SKM-1 treated with dmso at 0.1 percent for 144 hours (cell line): ENCODE measurements around the gene NLK.

Source experiments
- DNase-seq: peaks from one replicate; lab custom pipeline; 2025; ENCODE audit not compliant: unreplicated experiment; lab: John Stamatoyannopoulos, UW

The NLK gene

GRCh38 chr17:28110184-28110583, 67.7 kb downstream of the NLK start:
- no peak for DNase-seq

GRCh38 chr17:28112181-28112580, 69.7 kb downstream of the NLK start:
- no peak for DNase-seq

- DNase-seq = no peak
Measured at GRCh38 chr17:28112606-28113005, 70.1 kb downstream of the NLK start.

GRCh38 chr17:28113269-28113668, 70.8 kb downstream of the NLK start:
- DNase-seq = no peak

- DNase-seq = no peak
Measured at GRCh38 chr17:28115046-28115445, 72.6 kb downstream of the NLK start.

- DNase-seq = no peak
Measured at GRCh38 chr17:28117304-28117703, 74.8 kb downstream of the NLK start.

GRCh38 chr17:28118362-28118761, 75.9 kb downstream of the NLK start:
- no peak for DNase-seq

- DNase-seq = no peak
Measured at GRCh38 chr17:28119046-28119445, 76.6 kb downstream of the NLK start.

GRCh38 chr17:28119560-28119959, 77.1 kb downstream of the NLK start:
- DNase-seq = no peak

- DNase-seq = no peak
Measured at GRCh38 chr17:28120766-28121165, 78.3 kb downstream of the NLK start.

- no peak for DNase-seq
Measured at GRCh38 chr17:28124962-28125361, 82.5 kb downstream of the NLK start.

- no peak for DNase-seq
Measured at GRCh38 chr17:28125526-28126378, 83.3 kb downstream of the NLK start.

GRCh38 chr17:28127196-28127595, 84.7 kb downstream of the NLK start:
- DNase-seq = no peak

GRCh38 chr17:28128779-28129178, 86.3 kb downstream of the NLK start:
- DNase-seq = no peak

- no peak for DNase-seq
Measured at GRCh38 chr17:28130472-28130871, 88.0 kb downstream of the NLK start.

- no peak for DNase-seq
Measured at GRCh38 chr17:28131599-28131998, 89.1 kb downstream of the NLK start.

- DNase-seq = no peak
Measured at GRCh38 chr17:28133562-28133970, 91.1 kb downstream of the NLK start.

- no peak for DNase-seq
Measured at GRCh38 chr17:28136923-28137322, 94.4 kb downstream of the NLK start.

GRCh38 chr17:28139822-28140221, 97.3 kb downstream of the NLK start:
- DNase-seq = no peak

- no peak for DNase-seq
Measured at GRCh38 chr17:28141313-28141712, 98.8 kb downstream of the NLK start.

GRCh38 chr17:28141773-28142172, 99.3 kb downstream of the NLK start:
- no peak for DNase-seq

- DNase-seq = no peak
Measured at GRCh38 chr17:28142305-28142704, 99.8 kb downstream of the NLK start.

- no peak for DNase-seq
Measured at GRCh38 chr17:28144019-28144418, 101.5 kb downstream of the NLK start.
